Chondrocyte (in vitro differentiated cells): ENCODE data around the gene BTG4. TPM values are rescaled to one million over a fixed set of nuclear protein-coding genes. Genes with fewer than 3 reads are reported as not detected.

ENCODE experiments used
- DNase-seq: peaks from one replicate; pipeline ENCODE4 v3.0.0; 2021; ENCODE audit warnings: mixed read lengths, low spot score
- H3K27ac Mint-ChIP-seq: one replicate; pipeline ENCODE4 v1.8.0; 2021; ENCODE audit warnings: mild to moderate bottlenecking, moderate library complexity, mixed read lengths; ENCODE audit not compliant: unreplicated experiment
- H3K27me3 Mint-ChIP-seq: 2 replicates; pipeline ENCODE4 v1.8.0; 2021; ENCODE audit warnings: low read depth, mixed read lengths
- H3K36me3 Mint-ChIP-seq: 2 replicates; pipeline ENCODE4 v1.8.0; 2021; ENCODE audit warnings: low read depth, mixed read lengths
- H3K4me1 Mint-ChIP-seq: 2 replicates; pipeline ENCODE4 v1.8.0; 2021; ENCODE audit warnings: low read depth, mild to moderate bottlenecking, mixed read lengths
- H3K4me3 Mint-ChIP-seq: one replicate; pipeline ENCODE4 v1.8.0; 2021; ENCODE audit warnings: mild to moderate bottlenecking, moderate library complexity, mixed read lengths; ENCODE audit not compliant: unreplicated experiment
- H3K9me3 Mint-ChIP-seq: 2 replicates; pipeline ENCODE4 v1.8.0; 2021; ENCODE audit warnings: low read depth, mixed read lengths
- total RNA-seq: library from RNA; stranded (reverse); gene quantifications from 3 replicates; pipeline ENCODE4 v1.2.1, GENCODE V29; 2021
- TF ChIP-seq, protein P1 (sequence below): fragments of 200-600 bp; sonication (generic); IDR thresholded peaks from 2 replicates; pipeline ENCODE4 v1.5.0; 2021; ENCODE audit warnings: antibody characterized with exemption, mild to moderate bottlenecking, moderate library complexity

The BTG4 gene
- total RNA-seq, 1 donor from 2014 or later: not detected

DNA sequence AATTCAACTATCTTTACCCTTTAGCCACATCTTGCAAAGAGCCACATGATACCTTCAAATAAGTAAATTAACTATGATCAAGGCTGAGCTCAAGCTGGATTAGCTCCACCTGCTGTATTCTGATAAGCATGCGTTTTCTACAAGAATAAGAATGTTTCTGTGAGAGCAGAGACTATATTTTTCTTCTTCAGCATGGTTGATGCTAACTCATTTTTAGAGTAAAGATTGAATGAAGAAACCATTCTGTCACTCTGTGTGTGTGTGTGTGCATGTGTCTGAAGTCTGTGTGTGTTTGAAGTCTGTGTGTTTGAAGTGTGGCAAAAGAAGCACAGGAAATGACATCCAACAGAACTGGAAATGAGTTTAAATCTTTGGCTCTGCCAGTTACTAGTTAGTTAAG lies 16.4 kb upstream of the BTG4 start:
- Mint-ChIP-seq H3K27me3 (no peaks in the 10 kb centered on the region), H3K36me3 (no peaks in the 10 kb centered on the region), H3K9me3 (no peaks in the 10 kb centered on the region), H3K27ac (no peak overlapping the region), H3K4me1 (peaks cover 17% of the 10 kb centered on the region), H3K4me3 (no peak overlapping the region)
- TF ChIP-seq, protein P1, sequence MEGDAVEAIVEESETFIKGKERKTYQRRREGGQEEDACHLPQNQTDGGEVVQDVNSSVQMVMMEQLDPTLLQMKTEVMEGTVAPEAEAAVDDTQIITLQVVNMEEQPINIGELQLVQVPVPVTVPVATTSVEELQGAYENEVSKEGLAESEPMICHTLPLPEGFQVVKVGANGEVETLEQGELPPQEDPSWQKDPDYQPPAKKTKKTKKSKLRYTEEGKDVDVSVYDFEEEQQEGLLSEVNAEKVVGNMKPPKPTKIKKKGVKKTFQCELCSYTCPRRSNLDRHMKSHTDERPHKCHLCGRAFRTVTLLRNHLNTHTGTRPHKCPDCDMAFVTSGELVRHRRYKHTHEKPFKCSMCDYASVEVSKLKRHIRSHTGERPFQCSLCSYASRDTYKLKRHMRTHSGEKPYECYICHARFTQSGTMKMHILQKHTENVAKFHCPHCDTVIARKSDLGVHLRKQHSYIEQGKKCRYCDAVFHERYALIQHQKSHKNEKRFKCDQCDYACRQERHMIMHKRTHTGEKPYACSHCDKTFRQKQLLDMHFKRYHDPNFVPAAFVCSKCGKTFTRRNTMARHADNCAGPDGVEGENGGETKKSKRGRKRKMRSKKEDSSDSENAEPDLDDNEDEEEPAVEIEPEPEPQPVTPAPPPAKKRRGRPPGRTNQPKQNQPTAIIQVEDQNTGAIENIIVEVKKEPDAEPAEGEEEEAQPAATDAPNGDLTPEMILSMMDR: peak; percentile 52
- no peak for DNase-seq

DNA sequence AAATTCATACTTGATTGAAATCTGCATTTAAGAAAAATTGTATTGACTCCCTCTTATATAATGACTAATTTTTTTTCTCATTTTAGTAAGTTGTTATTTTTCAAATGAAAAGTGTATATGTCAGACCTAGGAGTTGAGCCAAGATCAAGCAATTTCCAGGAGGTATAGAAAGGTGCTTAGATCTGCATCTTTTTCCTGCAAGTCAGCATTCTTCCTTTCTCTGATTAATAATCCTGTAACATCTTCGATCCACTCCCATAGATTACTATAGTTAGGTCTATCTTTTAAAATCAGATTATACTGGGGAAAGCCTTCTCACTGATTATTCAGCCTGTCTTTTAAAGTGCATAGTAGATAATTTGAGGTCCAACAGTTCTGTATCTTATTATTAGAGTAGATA lies 15.1 kb upstream of the BTG4 start:
- no peak overlapping the region for H3K27ac Mint-ChIP-seq
- no peak for DNase-seq
- H3K4me3 Mint-ChIP-seq: no peak overlapping the region
- no peaks in the 10 kb centered on the region for H3K27me3 Mint-ChIP-seq
- no peaks in the 10 kb centered on the region for H3K36me3 Mint-ChIP-seq
- H3K9me3 Mint-ChIP-seq: no peaks in the 10 kb centered on the region
- TF ChIP-seq, protein P1: no peak
- peaks cover 17% of the 10 kb centered on the region for H3K4me1 Mint-ChIP-seq

DNA sequence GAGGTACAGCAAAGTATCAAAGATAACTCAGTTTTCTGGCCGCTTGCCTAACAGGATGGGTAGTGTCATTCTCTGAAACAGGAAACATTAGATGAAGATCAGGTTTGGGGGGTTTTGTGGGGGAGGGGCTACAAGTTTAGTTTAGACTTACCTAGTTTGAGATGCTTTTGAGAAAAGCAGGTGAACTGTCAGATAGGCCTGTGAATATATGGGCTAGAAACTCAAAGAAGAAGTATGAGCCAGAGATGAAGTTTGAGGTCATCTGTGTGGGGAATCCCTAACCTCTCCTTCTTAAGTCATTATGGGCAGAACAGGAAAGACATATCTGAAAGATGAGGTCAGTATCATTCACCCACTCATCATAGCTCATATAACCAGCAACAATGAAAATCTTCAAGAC lies 14.3 kb upstream of the BTG4 start:
- Mint-ChIP-seq H3K27ac (no peak overlapping the region), H3K27me3 (no peaks in the 10 kb centered on the region), H3K9me3 (no peaks in the 10 kb centered on the region), H3K4me1 (peaks cover 9% of the 10 kb centered on the region), H3K36me3 (no peaks in the 10 kb centered on the region), H3K4me3 (no peak overlapping the region)
- TF ChIP-seq, protein P1: no peak
- no peak for DNase-seq

DNA sequence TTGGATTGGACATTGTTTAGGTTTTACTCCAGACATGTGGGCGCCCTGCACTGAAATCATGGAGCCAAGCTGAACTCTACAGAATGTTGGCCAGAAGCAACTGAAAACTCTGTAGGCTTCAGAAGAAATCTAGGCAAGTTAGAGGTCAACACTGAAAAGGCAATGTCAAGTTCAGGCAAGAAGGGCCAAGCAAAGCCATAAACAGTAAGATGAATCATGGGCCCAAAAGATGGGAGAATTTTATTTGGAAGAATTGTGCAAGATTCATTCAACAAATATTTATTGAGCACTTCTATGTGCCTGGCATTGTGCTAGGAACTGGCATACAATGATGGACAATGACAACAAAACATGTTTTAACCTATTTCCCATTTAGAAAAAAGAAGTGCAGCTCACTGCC lies 13.3 kb upstream of the BTG4 start:
- Mint-ChIP-seq H3K9me3 (no peaks in the 10 kb centered on the region), H3K27me3 (no peaks in the 10 kb centered on the region), H3K4me3 (no peak overlapping the region), H3K27ac (no peak overlapping the region), H3K36me3 (no peaks in the 10 kb centered on the region), H3K4me1 (peaks cover 13% of the 10 kb centered on the region)
- TF ChIP-seq, protein P1: no peak
- DNase-seq: no peak

DNA sequence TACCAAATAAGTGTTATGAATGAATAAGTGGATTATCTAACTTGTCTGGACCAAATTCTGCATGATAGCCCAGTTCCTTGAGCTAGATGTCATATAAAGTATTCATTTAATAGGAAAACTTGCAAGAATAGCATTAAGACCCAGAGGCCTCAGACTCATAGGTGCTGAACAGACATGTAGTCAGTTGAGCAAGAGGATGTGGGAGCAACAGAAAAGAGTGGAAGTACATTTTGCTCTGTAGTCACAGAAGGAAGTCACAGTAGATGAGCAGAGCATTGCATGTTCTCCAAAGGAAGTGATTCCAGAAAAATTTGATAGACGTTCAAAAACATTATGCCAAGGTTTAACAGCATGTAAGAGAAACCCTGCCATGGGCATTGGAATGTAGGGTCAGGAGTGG lies 11.9 kb upstream of the BTG4 start:
- no peak overlapping the region for H3K4me3 Mint-ChIP-seq
- H3K9me3 Mint-ChIP-seq: no peaks in the 10 kb centered on the region
- DNase-seq: no peak
- no peaks in the 10 kb centered on the region for H3K27me3 Mint-ChIP-seq
- TF ChIP-seq, protein P1: no peak
- H3K36me3 Mint-ChIP-seq: no peaks in the 10 kb centered on the region
- H3K4me1 Mint-ChIP-seq: peaks cover 15% of the 10 kb centered on the region
- no peak overlapping the region for H3K27ac Mint-ChIP-seq
